GM18505 (cell line): ENCODE results near the gene FAM83G.
"Not testable (repeated sequence)": the region's sequence is repeated elsewhere in the genome, so short reads cannot be mapped to it uniquely, and the experiment has no call there.

Source experiments
- ATAC-seq: cut with Tn5 transposase; IDR thresholded peaks from one replicate; pipeline ENCODE4 v1.9.1; 2021; ENCODE audit not compliant: unreplicated experiment
- POLR2A ChIP-seq: IDR thresholded peaks from 4 replicates; pipeline ENCODE4 v1.6.1; 2011; ENCODE audit warnings: borderline replicate concordance; ENCODE audit not compliant: insufficient read depth, insufficient read length; ENCODE audit errors: extremely low read depth

The FAM83G gene

DNA sequence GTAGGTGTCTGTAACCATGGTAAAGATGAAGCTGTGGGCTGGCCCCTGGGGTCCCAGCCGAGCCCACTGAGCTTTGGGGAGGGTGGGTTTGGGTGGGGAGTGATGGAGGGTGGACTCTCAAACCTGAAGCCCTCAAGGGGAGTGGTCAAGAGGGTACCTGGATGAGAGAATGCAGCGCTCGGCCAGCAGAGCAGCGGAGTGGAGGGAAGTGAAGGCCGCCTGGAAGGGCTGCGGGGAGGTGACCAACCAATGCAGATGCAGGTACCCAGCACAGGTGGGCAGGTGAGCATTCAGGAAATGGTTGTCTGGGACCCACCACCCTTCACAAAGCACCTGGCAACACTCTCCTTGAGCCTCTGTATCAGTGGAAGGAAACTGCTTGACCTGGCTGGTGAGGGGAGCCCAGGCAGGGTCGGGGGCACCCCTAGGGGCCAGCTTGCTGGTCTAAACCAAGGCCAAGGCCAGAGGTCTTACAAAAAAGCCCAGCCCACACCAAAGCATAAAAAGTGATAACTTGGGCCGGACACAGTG is 56.0 kb downstream of the FAM83G start:
- ATAC-seq: no peak

DNA sequence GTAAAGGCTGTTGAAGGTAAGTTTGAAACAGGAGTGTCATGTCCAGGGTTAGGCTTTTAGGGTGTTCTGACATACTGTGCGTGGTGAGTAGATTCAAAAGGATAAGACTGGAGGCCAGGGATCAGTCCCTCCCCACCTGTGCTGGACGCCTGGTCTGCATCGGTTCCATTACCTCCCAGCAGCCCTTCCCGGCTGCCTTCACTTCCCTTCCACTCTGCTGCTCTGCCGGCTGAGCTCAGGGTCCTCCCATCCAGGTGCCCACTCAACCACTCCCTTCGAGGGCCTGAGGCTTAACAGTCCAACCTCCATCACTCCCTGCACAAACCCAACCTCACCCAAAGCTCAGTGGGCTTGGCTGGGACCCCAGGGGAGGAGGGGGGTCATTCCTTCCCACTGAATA is 56.7 kb downstream of the FAM83G start:
- TF ChIP-seq POLR2A: no peak
- ATAC-seq: no peak

More for the DNA sequence above, 56.0 kb downstream of the FAM83G start:
- no peak for TF ChIP-seq POLR2A

GRCh38 chr17:18946536-18946935 is 58.0 kb downstream of the FAM83G start:
- no peak for ATAC-seq
- TF ChIP-seq POLR2A: no peak

DNA sequence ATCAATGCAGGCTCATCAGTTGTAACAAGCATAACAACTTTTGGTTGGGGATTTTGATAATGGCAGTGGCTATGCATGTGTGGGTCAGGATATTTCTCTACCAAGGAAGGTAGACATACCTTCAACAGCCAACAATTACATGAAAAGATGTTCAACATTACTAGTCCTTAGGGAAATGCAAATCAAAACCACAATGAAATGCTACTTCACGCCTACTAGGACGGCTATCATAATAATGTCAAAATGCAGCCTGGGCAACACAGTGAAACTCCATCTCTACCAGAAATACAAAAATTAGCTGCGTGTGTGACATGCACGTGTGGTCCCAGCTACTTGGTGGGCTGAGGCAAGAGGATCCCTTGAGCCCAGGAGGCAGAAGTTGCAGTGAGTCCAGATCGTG is 59.9 kb downstream of the FAM83G start:
- no peak for ATAC-seq
- TF ChIP-seq POLR2A: no peak

- ATAC-seq: no peak
- TF ChIP-seq POLR2A: no peak
Observed at GRCh38 chr17:18938692-18939023, 65.9 kb downstream of the FAM83G start.

GRCh38 chr17:18937981-18938691 is 66.4 kb downstream of the FAM83G start:
- no peak for ATAC-seq
- no peak for TF ChIP-seq POLR2A

- ATAC-seq: no peak
- TF ChIP-seq POLR2A: no peak
Observed at GRCh38 chr17:18933102-18934058, 71.2 kb downstream of the FAM83G start.

GRCh38 chr17:18932360-18933055 is 72.1 kb downstream of the FAM83G start:
- TF ChIP-seq POLR2A: no peak

DNA sequence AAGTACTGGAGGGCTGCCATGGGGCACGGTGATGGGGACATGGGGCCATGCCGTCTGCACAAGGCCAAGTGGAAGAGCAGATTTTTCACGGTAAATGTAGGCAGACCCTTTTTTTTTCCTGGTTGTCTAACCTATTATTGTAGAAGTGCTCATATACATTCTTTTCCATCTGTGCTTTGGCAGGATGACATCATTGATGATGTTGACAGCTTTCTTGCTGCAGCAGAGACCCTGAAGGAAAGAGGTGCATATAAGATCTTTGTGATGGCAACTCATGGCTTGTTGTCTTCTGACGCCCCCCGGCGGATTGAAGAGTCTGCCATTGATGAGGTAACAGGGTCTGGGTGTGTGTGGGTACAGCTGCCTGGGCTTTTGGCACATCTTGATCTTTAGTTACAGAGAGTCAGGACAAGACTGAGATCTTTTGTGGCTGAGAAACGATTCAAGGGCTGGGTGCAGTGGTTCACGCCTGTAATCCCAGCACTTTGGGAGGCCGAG is 75.9 kb downstream of the FAM83G start:
- TF ChIP-seq POLR2A: no peak
- ATAC-seq: no peak

More at GRCh38 chr17:18932360-18933055, 72.1 kb downstream of the FAM83G start:
- ATAC-seq: no peak

DNA sequence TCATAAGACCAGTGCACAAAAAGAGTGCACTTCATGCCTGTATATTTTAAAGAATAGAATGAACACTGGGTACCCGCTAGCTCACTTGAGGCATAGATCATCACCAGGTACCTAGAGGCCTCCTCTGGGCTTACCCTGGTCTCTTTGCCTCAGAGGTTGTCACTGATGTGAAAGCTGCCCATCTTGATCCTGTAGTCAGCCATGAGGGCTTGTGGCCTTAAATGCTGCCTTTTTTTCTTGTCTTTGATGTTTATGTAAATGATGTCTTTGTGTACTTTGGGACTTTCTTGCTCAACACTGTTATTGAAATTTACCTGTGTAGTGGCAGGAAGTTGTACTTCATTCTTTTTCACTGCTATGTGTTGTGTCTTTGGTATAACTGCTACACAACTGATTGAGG is 79.4 kb downstream of the FAM83G start:
- no peak for TF ChIP-seq POLR2A
- ATAC-seq: no peak

GRCh38 chr17:18922596-18922995 is 82.0 kb downstream of the FAM83G start:
- not testable (repeated sequence) for ATAC-seq

DNA sequence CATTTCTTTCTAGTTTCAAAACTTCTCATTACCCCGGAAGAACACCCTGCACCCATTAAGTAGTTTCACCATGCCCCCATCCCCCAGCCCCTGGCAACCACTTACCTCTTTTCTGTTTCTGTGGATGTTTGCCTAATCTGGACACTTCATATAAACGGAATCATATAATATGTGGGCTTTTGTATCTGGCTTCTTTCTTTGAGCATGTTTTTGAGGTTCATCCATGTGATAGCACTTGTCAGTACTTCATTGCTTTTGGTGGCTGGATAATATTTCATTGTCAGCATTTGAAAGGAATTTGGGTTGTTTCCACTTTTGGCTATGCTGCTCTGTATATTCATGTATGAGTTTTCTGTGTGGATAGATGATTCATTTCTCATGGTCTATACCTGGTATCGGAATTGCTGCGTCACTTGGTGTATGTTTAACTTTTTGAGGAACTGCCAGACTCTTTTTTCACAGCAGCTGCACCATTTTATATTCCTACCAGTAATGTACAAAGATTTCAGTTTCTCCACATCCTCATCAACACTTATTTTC is 82.6 kb downstream of the FAM83G start:
- TF ChIP-seq POLR2A: no peak
- peak; percentile 67 for ATAC-seq

GRCh38 chr17:18921485-18921884 is 83.1 kb downstream of the FAM83G start:
- no peak for ATAC-seq
- no peak for TF ChIP-seq POLR2A
